HCT116 (cell line): ENCODE data around the gene RPS14. TPM values are rescaled to one million over a fixed set of nuclear protein-coding genes. Genes with fewer than 3 reads are reported as not detected.

Experiments used
- ATAC-seq: fragments of 200-7000 bp; cut with Tn5 transposase; 2 replicates; pipeline ENCODE4 v1.9.1; 2020; ENCODE audit warnings: mild to moderate bottlenecking, moderate library complexity
- BruUV-seq: library from RNA; stranded (reverse); fragments of 400-500 nt; replicated peaks from 2 replicates; lab custom pipeline; 2021; lab: Mats Ljungman, UMichigan
- CTCF ChIA-PET: fragments of 300-600 bp; sonication (Branson Sonifier 250); formaldehyde crosslinking; loops from one replicate; lab custom pipeline; 2021; ENCODE audit warnings: antibody characterized with exemption; lab: Charles Lee
- POLR2A ChIA-PET: fragments of 300-600, 350-600 bp; sonication (Branson Sonifier 250); formaldehyde crosslinking; loops from one replicate; lab custom pipeline; 2021; ENCODE audit warnings: antibody characterized with exemption; lab: Charles Lee
- RAD21 ChIA-PET, 2 experiments: fragments of 300-600 bp; sonication (Branson Sonifier 250); formaldehyde crosslinking; loops; one replicate each; lab custom pipeline; 2023; ENCODE audit warnings: low total read pairs in 2 of 2; ENCODE audit not compliant: uncharacterized antibody in 2 of 2, unreplicated experiment in 2 of 2, low non-redundant PET in 1 of 2; lab: Charles Lee
- DNase-seq: peaks from one replicate; pipeline ENCODE4 v3.0.0-alpha.2; 2010; ENCODE audit warnings: low read depth, low spot score
- H2AFZ ChIP-seq: fragments of 200-600 bp; shearing (Covaris generic), sonication (generic); 2 replicates; pipeline ENCODE4 v1.6.1; 2017; ENCODE audit warnings: low read depth, mixed run types, mixed read lengths, antibody characterized with exemption, low read length; ENCODE audit not compliant: poor library complexity, severe bottlenecking
- H3K27ac ChIP-seq: 2 replicates; pipeline ENCODE4 v1.5.1; 2012; ENCODE audit warnings: low read depth, low read length
- H3K27me3 ChIP-seq: fragments of 200-600 bp; sonication (generic); 2 replicates; pipeline ENCODE4 v1.6.1; 2016; ENCODE audit warnings: mixed run types, low read length, mixed read lengths; ENCODE audit not compliant: insufficient read depth
- H3K36me3 ChIP-seq, 2 experiments: fragments of 200-500 bp in 1 of 2; fragments of 200-600 bp in 1 of 2; sonication (Bioruptor generic) in 1 of 2; sonication (generic) in 1 of 2; 2 replicates each; pipeline versions ENCODE4 v1.5.1 to v1.6.1; 2014 to 2016; ENCODE audit warnings: low read length in 2 of 2, inconsistent platforms in 1 of 2, mixed read lengths in 1 of 2, mixed run types in 1 of 2; ENCODE audit not compliant: insufficient read depth in 2 of 2, control insufficient read depth in 1 of 2
- H3K4me1 ChIP-seq, 2 experiments: fragments of 200-600 bp in 1 of 2; sonication (generic) in 1 of 2; 2 replicates each; pipeline versions ENCODE4 v1.5.1 to v1.6.1; 2012 to 2017; ENCODE audit warnings: low read length in 2 of 2, inconsistent platforms in 1 of 2, mild to moderate bottlenecking in 1 of 2, mixed read lengths in 1 of 2, mixed run types in 1 of 2, moderate library complexity in 1 of 2; ENCODE audit not compliant: insufficient read depth in 2 of 2, control insufficient read depth in 1 of 2
- H3K4me2 ChIP-seq: fragments of 200-600 bp; sonication (generic); 2 replicates; pipeline ENCODE4 v1.6.1; 2017; ENCODE audit warnings: mixed run types, low read length, mixed read lengths
- H3K4me3 ChIP-seq, 2 experiments: fragments of 200-600 bp in 1 of 2; sonication (generic) in 1 of 2; replicated peaks in 1 of 2; 2 replicates each; pipeline ENCODE4 v1.5.1; 2011 to 2016; ENCODE audit warnings: low read length in 2 of 2, control low read depth in 1 of 2, low read depth in 1 of 2, mild to moderate bottlenecking in 1 of 2, mixed read lengths in 1 of 2, mixed run types in 1 of 2
- H3K79me2 ChIP-seq: fragments of 200-600 bp; sonication (generic); 2 replicates; pipeline ENCODE4 v1.6.1; 2017; ENCODE audit warnings: mild to moderate bottlenecking, mixed run types, low read length, moderate library complexity, mixed read lengths; ENCODE audit not compliant: insufficient read depth
- H3K9ac ChIP-seq: fragments of 200-600 bp; sonication (generic); 2 replicates; pipeline ENCODE4 v1.6.1; 2016; ENCODE audit warnings: low read length, mixed read lengths
- H3K9me2 ChIP-seq: fragments of 200-600 bp; sonication (generic), shearing (Covaris generic); 2 replicates; pipeline ENCODE4 v1.6.1; 2017; ENCODE audit warnings: mixed run types, mild to moderate bottlenecking, moderate library complexity; ENCODE audit not compliant: insufficient read depth
- H3K9me3 ChIP-seq, 2 experiments: fragments of 200-500 bp in 1 of 2; fragments of 200-600 bp in 1 of 2; sonication (Bioruptor generic) in 1 of 2; sonication (generic) in 1 of 2; 2 replicates each; pipeline ENCODE4 v1.6.1; 2014 to 2017; ENCODE audit warnings: low read length in 2 of 2, mixed read lengths in 2 of 2, inconsistent platforms in 1 of 2, low read depth in 1 of 2, mild to moderate bottlenecking in 1 of 2, mixed run types in 1 of 2, moderate library complexity in 1 of 2; ENCODE audit not compliant: control insufficient read depth in 1 of 2, insufficient read depth in 1 of 2
- H4K20me1 ChIP-seq: fragments of 200-600 bp; sonication (generic), shearing (Covaris generic); 2 replicates; pipeline ENCODE4 v1.6.1; 2017; ENCODE audit warnings: mixed run types, mild to moderate bottlenecking, moderate library complexity; ENCODE audit not compliant: insufficient read depth
- EGR1 ChIP-seq: IDR thresholded peaks from 2 replicates; pipeline ENCODE4 v1.6.1; 2012; ENCODE audit warnings: low read depth
- EZH2phosphoT487 ChIP-seq: fragments of 200-600 bp; IDR thresholded peaks from 2 replicates; pipeline ENCODE4 v1.6.1; 2018; ENCODE audit warnings: antibody characterized with exemption, borderline replicate concordance
- POLR2AphosphoS5 ChIP-seq: IDR thresholded peaks from 2 replicates; pipeline ENCODE4 v1.6.1; 2011; ENCODE audit warnings: mild to moderate bottlenecking, low read depth, low read length, moderate library complexity
- SIN3A ChIP-seq: IDR thresholded peaks from 2 replicates; pipeline ENCODE4 v1.6.1; 2012; ENCODE audit warnings: low read depth
- SP1 ChIP-seq: IDR thresholded peaks from 2 replicates; pipeline ENCODE4 v1.6.1; 2012; ENCODE audit warnings: low read depth
- TCF7L2 ChIP-seq: IDR thresholded peaks from 2 replicates; pipeline ENCODE4 v1.7.0; 2011; ENCODE audit warnings: borderline replicate concordance, inconsistent platforms; ENCODE audit not compliant: insufficient read depth, insufficient read length; ENCODE audit errors: extremely low read depth
- intact Hi-C: fragments of 100-400 bp; cut with micrococcal nuclease; formaldehyde crosslinking; loops from 2 replicates; pipeline ENCODE4 v1.10.0; 2022
- total RNA-seq: library from RNA; stranded (reverse); gene quantifications from one replicate; pipeline ENCODE4 v1.2.1, GENCODE V29; 2021; ENCODE audit not compliant: unreplicated experiment
- TF ChIP-seq, protein P1 (sequence below): IDR thresholded peaks from 2 replicates; pipeline ENCODE4 v1.6.1; 2012

RPS14 gene
- total RNA-seq, 1 experiment from 2014 or later: 2,557 TPM

DNA sequence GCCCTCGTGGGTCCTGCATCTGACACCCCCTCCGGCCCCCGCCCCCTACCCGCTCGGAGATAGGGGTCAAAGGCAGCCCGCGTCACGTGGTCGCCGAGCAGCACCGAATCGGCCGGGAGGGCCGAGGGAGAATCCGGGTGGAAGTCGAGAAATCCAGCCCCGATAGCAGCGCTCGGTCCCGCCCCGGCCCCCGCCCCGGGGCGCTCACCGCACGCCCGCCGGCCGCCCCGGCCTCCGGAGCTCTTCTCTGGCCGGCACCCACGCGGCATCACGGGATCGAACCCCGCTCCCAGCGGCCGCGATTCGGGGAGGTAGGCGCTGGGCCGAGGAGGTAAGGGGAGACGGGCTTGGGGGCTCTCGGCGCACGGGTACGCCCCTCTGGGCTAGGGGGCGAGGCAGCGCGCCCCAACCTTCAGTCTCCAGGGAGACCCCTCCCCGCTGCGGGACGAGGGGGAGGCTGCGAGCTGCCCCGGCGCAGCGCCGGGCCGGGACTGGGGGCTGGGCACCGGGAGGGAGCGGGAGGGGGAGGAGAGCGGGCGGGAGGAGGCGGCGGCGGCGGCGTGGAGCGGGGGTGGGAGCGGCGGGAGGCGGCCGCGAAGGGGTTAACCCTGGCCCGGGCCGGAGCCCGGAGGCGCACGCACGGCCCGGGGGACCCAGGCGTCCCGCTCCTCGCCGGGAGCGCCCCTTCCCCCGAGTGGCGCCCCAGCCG, 36.3 kb upstream of the RPS14 start:
- H3K79me2 ChIP-seq: peaks cover 44% of the 10 kb centered on the region
- H3K36me3 ChIP-seq: peaks cover 0 to 4% of the 10 kb centered on the region in 2 experiments; a peak in 1 of 4 replicates
- peak overlapping the region; percentile 45 for H2AFZ ChIP-seq
- ATAC-seq (peak; percentile 57), DNase-seq (no peak)
- H3K4me1 ChIP-seq: peaks cover 18 to 45% of the 10 kb centered on the region in 2 experiments
- peak overlapping the region; percentile 97 for H3K4me2 ChIP-seq
- peak overlapping the region; percentile 78 to 91 for H3K4me3 ChIP-seq
- H3K9ac ChIP-seq: peak overlapping the region; percentile 96
- CTCF ChIA-PET: interaction anchor here (2.8 kb wide), 1 partner anchor 11 kb away, joined by 9 read pairs; no protein-coding TSS in a partner anchor
- peak overlapping the region; percentile 77 for H3K27ac ChIP-seq
- H3K27me3 ChIP-seq: no peaks in the 10 kb centered on the region
- BruUV-seq: no TSS peak
- no peaks in the 10 kb centered on the region for H4K20me1 ChIP-seq
- H3K9me3 ChIP-seq: no peaks in the 10 kb centered on the region
- no peaks in the 10 kb centered on the region for H3K9me2 ChIP-seq
- intact Hi-C loops: no loop called here
- POLR2A ChIA-PET: interaction anchor here (0.6 to 0.9 kb wide), 2 partner anchors 12 to 26 kb away, joined by 3 read pairs; no protein-coding TSS in a partner anchor
- TF ChIP-seq SIN3A: 0 out of 2 replicates have a peak, but pooled peaks have one; percentile 23
- TF ChIP-seq, protein P1, sequence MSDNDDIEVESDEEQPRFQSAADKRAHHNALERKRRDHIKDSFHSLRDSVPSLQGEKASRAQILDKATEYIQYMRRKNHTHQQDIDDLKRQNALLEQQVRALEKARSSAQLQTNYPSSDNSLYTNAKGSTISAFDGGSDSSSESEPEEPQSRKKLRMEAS: peak; percentile 61
- no peak for TF ChIP-seq EZH2phosphoT487
- TF ChIP-seq POLR2AphosphoS5: peak; percentile 19
- no peak for TF ChIP-seq SP1
- no peak for TF ChIP-seq TCF7L2
- peak; percentile 35; the same call in 1 of the 2 replicates for TF ChIP-seq EGR1
- RAD21 ChIA-PET: no interaction called here
